Measurements from ENCODE around the gene CHST8. TPM values are rescaled to one million over a fixed set of nuclear protein-coding genes. Genes with fewer than 3 reads are reported as not detected.

Gene CHST8
- polyA plus RNA-seq, 3 donors = not detected

- no peaks in the 10 kb centered on the region for H4K20me1 ChIP-seq (ENCODE audit: insufficient read depth, low read length)
- no peak overlapping the region for H3K27ac Mint-ChIP-seq
- H3K27me3 ChIP-seq (ENCODE audit: control insufficient read depth in 2 of 2, insufficient read depth in 2 of 2, low read length in 2 of 2) = no peaks in the 10 kb centered on the region
- no peaks in the 10 kb centered on the region for H3K36me3 Mint-ChIP-seq
- no peaks in the 10 kb centered on the region for H3K79me2 ChIP-seq (ENCODE audit: insufficient read depth, low read length)
- no peak overlapping the region for H3K9ac ChIP-seq (ENCODE audit: insufficient read depth, low read length, poor library complexity, severe bottlenecking)
- no peak for DNase-seq
- no peak overlapping the region for H2AFZ ChIP-seq (ENCODE audit: insufficient read depth, low read depth, low read length, poor library complexity, severe bottlenecking)
- no peak overlapping the region for H3K4me2 ChIP-seq (replicated peaks; ENCODE audit: extremely low read depth, low read length, poor library complexity, severe bottlenecking)
- H3K4me1 Mint-ChIP-seq = no peaks in the 10 kb centered on the region
- WGBS (ENCODE audit: insufficient coverage) = 92% methylated on average over 5 of the region's 6 CpGs
- H3K4me1 ChIP-seq (ENCODE audit: control insufficient read depth in 1 of 2, insufficient read depth in 2 of 2, low read length in 2 of 2) = no peaks in the 10 kb centered on the region
- H3K4me3 ChIP-seq (replicated peaks in 1 of 3; ENCODE audit: low read depth in 2 of 3, low read length in 3 of 3) = no peak overlapping the region
- intact Hi-C loops (cut with micrococcal nuclease) = no loop called here
- no peak for TF ChIP-seq CTCF (IDR thresholded peaks at IDR 0.05)
- no peaks in the 10 kb centered on the region for H3K36me3 ChIP-seq (replicated peaks in 1 of 2; ENCODE audit: control insufficient read depth in 1 of 2, insufficient read depth in 2 of 2, low read length in 2 of 2)
- H3K4me3 Mint-ChIP-seq = no peak overlapping the region
- no peaks in the 10 kb centered on the region for H3K9me3 Mint-ChIP-seq
- H3K27ac ChIP-seq (ENCODE audit: low read depth in 1 of 2, low read length in 2 of 2) = no peak overlapping the region
- H3K27me3 Mint-ChIP-seq (ENCODE audit: low read depth in 3 of 3) = peaks cover 1 to 9% (median 3%) of the 10 kb centered on the region in 3 donors
- no peaks in the 10 kb centered on the region for H3K9me3 ChIP-seq (replicated peaks in 1 of 2; ENCODE audit: control insufficient read depth in 1 of 2, insufficient read depth in 1 of 2, low read length in 2 of 2)
Observed at GRCh38 chr19:33752945-33753344, 131.2 kb downstream of the CHST8 start.

- WGBS (ENCODE audit: insufficient coverage) = 97% methylated on average over 7 of the region's 7 CpGs
- Histone ChIP-seq H3K27ac (ENCODE audit: low read depth in 1 of 2, low read length in 2 of 2) (no peak overlapping the region), H3K4me3 (replicated peaks in 1 of 3; ENCODE audit: low read depth in 2 of 3, low read length in 3 of 3) (no peak overlapping the region), H3K27me3 (ENCODE audit: control insufficient read depth in 2 of 2, insufficient read depth in 2 of 2, low read length in 2 of 2) (no peaks in the 10 kb centered on the region), H3K79me2 (ENCODE audit: insufficient read depth, low read length) (no peaks in the 10 kb centered on the region), H3K4me2 (replicated peaks; ENCODE audit: extremely low read depth, low read length, poor library complexity, severe bottlenecking) (no peak overlapping the region), H3K9me3 (replicated peaks in 1 of 2; ENCODE audit: control insufficient read depth in 1 of 2, insufficient read depth in 1 of 2, low read length in 2 of 2) (no peaks in the 10 kb centered on the region), H3K36me3 (replicated peaks in 1 of 2; ENCODE audit: control insufficient read depth in 1 of 2, insufficient read depth in 2 of 2, low read length in 2 of 2) (no peaks in the 10 kb centered on the region), H3K9ac (ENCODE audit: insufficient read depth, low read length, poor library complexity, severe bottlenecking) (no peak overlapping the region), H4K20me1 (ENCODE audit: insufficient read depth, low read length) (no peaks in the 10 kb centered on the region), H2AFZ (ENCODE audit: insufficient read depth, low read depth, low read length, poor library complexity, severe bottlenecking) (no peak overlapping the region), H3K4me1 (ENCODE audit: control insufficient read depth in 1 of 2, insufficient read depth in 2 of 2, low read length in 2 of 2) (no peaks in the 10 kb centered on the region)
- H3K27me3 Mint-ChIP-seq (ENCODE audit: low read depth in 3 of 3) = peaks cover 2 to 11% (median 4%) of the 10 kb centered on the region in 3 donors
- intact Hi-C loops (cut with micrococcal nuclease) = no loop called here
- no peaks in the 10 kb centered on the region for H3K4me1 Mint-ChIP-seq
- H3K36me3 Mint-ChIP-seq = no peaks in the 10 kb centered on the region
- TF ChIP-seq CTCF (IDR thresholded peaks at IDR 0.05) = no peak
- no peaks in the 10 kb centered on the region for H3K9me3 Mint-ChIP-seq
- no peak overlapping the region for H3K27ac Mint-ChIP-seq
- no peak for DNase-seq
- no peak overlapping the region for H3K4me3 Mint-ChIP-seq
Observed at GRCh38 chr19:33754361-33754760, 132.6 kb downstream of the CHST8 start.

All from CD14-positive monocyte (primary cell).